A549 (cell line): Measurements from ENCODE around the gene CENPK. TPM values are rescaled to one million over a fixed set of nuclear protein-coding genes. Genes with fewer than 3 reads are reported as not detected.
"Not testable (repeated sequence)": the region's sequence is repeated elsewhere in the genome, so short reads cannot be mapped to it uniquely, and the experiment has no call there.

Experiments used
- ATAC-seq, 2 experiments: fragments of 200-7000 bp in 1 of 2; fragments of >200 bp in 1 of 2; cut with Nextera tagmentation in 1 of 2; cut with Tn5 transposase in 1 of 2; 3 replicates each; pipeline versions ENCODE4 v1.8.0 to v1.9.1; 2018 to 2020; ENCODE audit warnings: mild to moderate bottlenecking in 1 of 2, moderate library complexity in 1 of 2
- CTCF ChIA-PET: fragments of 300-600 bp; sonication (Branson Sonifier 250); formaldehyde crosslinking; extraction: SDS; loops from one replicate; lab custom pipeline; 2021; ENCODE audit warnings: antibody characterized with exemption, inconsistent platforms; lab: Yijun Ruan, JAX
- POLR2A ChIA-PET: fragments of 350-600 bp; formaldehyde crosslinking; extraction: SDS; loops from one replicate; lab custom pipeline; 2021; ENCODE audit warnings: antibody characterized with exemption, inconsistent platforms; lab: Yijun Ruan, JAX
- DNase-seq, 2 experiments: peaks; one replicate each; pipeline versions ENCODE4 v3.0.0 to v3.0.0-alpha.2; 2011 to 2016; ENCODE audit warnings: low read depth in 1 of 2, low spot score in 1 of 2
- FAIRE-seq: peaks from 2 replicates; lab custom pipeline; 2011; peaks lifted over from hg19 to GRCh38; lab: Jason Lieb, UNC
- H3K27ac ChIP-seq, 2 experiments: fragments of >200 bp; sonication (Bioruptor Twin); formaldehyde crosslinking; 3 replicates each; pipeline ENCODE4 v1.5.1; 2016 to 2017
- H3K4me1 ChIP-seq: fragments of >200 bp; sonication (Bioruptor Twin); formaldehyde crosslinking; 3 replicates; pipeline ENCODE4 v1.6.1; 2016
- H3K4me2 ChIP-seq: fragments of >200 bp; sonication (Bioruptor Twin); formaldehyde crosslinking; 3 replicates; pipeline ENCODE4 v1.6.1; 2016
- H3K4me3 ChIP-seq: fragments of >200 bp; sonication (Bioruptor Twin); formaldehyde crosslinking; 3 replicates; pipeline ENCODE4 v1.5.1; 2016
- H3K9me3 ChIP-seq: fragments of >200 bp; sonication (Bioruptor Twin); formaldehyde crosslinking; 3 replicates; pipeline ENCODE4 v1.6.1; 2016
- ESRRA ChIP-seq: fragments of 150-350 bp; IDR thresholded peaks from 2 replicates; pipeline ENCODE4 v1.6.1; 2014; ENCODE audit warnings: mild to moderate bottlenecking, low read length, borderline replicate concordance
- HEYL ChIP-seq: fragments of 250-450 bp; sonication (Bioruptor Pico); IDR thresholded peaks from 2 replicates; pipeline ENCODE4 v1.8.0; 2021; ENCODE audit warnings: mild to moderate bottlenecking, moderate library complexity
- HOXB5 ChIP-seq: fragments of 250-450 bp; sonication (Bioruptor Pico); IDR thresholded peaks from 2 replicates; pipeline ENCODE4 v1.5.0; 2020; ENCODE audit warnings: mild to moderate bottlenecking, moderate library complexity
- NR3C1 ChIP-seq: fragments of >200 bp; sonication (Bioruptor Twin); formaldehyde crosslinking; IDR thresholded peaks from 3 replicates; pipeline ENCODE4 v1.6.1; 2017
- RAD21 ChIP-seq, 2 experiments: fragments of >200 bp in 1 of 2; sonication (Bioruptor Twin) in 1 of 2; formaldehyde crosslinking in 1 of 2; IDR thresholded peaks in 1 of 2; conservative IDR thresholded peaks in 1 of 2; 2 replicates in 1 of 2; 3 replicates in 1 of 2; pipeline ENCODE4 v1.6.1; 2012 to 2018; ENCODE audit warnings: inconsistent platforms in 1 of 2
- RCOR1 ChIP-seq: fragments of 150-350 bp; IDR thresholded peaks from 2 replicates; pipeline ENCODE4 v1.6.1; 2014; ENCODE audit warnings: antibody characterized with exemption, low read length, low read depth
- ZFP36 ChIP-seq: fragments of 450-650 bp; IDR thresholded peaks from 2 replicates; pipeline ENCODE4 v1.6.1; 2014; ENCODE audit warnings: borderline replicate concordance; ENCODE audit not compliant: partially characterized antibody
- ZNF302 ChIP-seq: fragments of 250-450 bp; sonication (Bioruptor Pico); IDR thresholded peaks from 2 replicates; pipeline ENCODE4 v1.9.0; 2021; ENCODE audit warnings: inconsistent platforms, mild to moderate bottlenecking, moderate library complexity
- WGBS: methylation state at CpG from one replicate; pipeline ENCODE4 v1.1.6; 2017; ENCODE audit errors: missing lambda C conversion rate; 5-methylcytosine and 5-hydroxymethylcytosine counted together
- polyA plus RNA-seq, 4 experiments: library from polyadenylated mRNA; depleted of rRNA in 3 of 4; stranded (reverse); fragments of >200 nt; fragmentation: RNase III in 1 of 4; extraction: RNeasy Plus Mini Kit Qiagen cat#74134 plus additional on column Dnase treatment in 1 of 4; gene quantifications; 2 replicates in 3 of 4; 3 replicates in 1 of 4; pipeline ENCODE4 v1.2.3, GENCODE V29; 2011 to 2017
- TF ChIP-seq, protein P1 (sequence below): fragments of 150-350 bp; IDR thresholded peaks from 2 replicates; pipeline ENCODE4 v1.6.1; 2014; ENCODE audit warnings: low read depth, mild to moderate bottlenecking, low read length
- TF ChIP-seq, protein P2 (sequence below): fragments of >200 bp; sonication (Bioruptor Twin); formaldehyde crosslinking; IDR thresholded peaks from 2 replicates; pipeline ENCODE4 v1.6.1; 2016
- TF ChIP-seq, protein P3 (sequence below): fragments of >200 bp; sonication (Bioruptor Twin); formaldehyde crosslinking; IDR thresholded peaks from 3 replicates; pipeline ENCODE4 v1.6.1; 2016
- TF ChIP-seq, protein P4 (sequence below): fragments of 450-650 bp; IDR thresholded peaks from 2 replicates; pipeline ENCODE4 v1.6.1; 2014; ENCODE audit warnings: antibody characterized with exemption

Gene CENPK
- polyA plus RNA-seq, 2 of the 4 experiments (the other 2 are of a cell fraction), result 71.2 to 72.7 TPM

DNA sequence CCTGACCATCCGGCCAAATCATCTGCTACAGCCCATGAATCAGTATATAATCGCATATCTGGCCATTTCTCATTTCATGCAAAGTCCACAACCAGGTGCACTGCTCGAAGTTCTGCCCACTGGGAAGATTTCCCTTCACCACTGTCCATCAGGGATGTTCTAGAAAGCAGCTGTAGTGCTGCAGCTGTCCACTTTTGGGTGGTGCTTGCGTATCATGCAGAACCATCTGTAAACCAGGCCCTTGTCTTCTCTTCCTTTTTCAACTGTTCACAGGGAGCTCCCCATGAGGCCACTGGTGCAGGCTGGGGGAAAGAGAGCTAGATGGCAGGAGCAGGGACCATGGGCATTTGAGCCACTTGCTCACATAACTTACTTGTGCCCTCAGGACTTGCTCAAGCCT is 73.8 kb downstream of the CENPK start:
- TF ChIP-seq RAD21 (conservative IDR thresholded peaks at IDR 0.05 in 1 of 2, IDR thresholded peaks at IDR 0.05 in 1 of 2) (no peak), RCOR1 (no peak), HOXB5 (CRISPR knock-in tag) (no peak), ZNF302 (CRISPR knock-in tag) (no peak), NR3C1 (no peak)
- TF ChIP-seq, protein P1, sequence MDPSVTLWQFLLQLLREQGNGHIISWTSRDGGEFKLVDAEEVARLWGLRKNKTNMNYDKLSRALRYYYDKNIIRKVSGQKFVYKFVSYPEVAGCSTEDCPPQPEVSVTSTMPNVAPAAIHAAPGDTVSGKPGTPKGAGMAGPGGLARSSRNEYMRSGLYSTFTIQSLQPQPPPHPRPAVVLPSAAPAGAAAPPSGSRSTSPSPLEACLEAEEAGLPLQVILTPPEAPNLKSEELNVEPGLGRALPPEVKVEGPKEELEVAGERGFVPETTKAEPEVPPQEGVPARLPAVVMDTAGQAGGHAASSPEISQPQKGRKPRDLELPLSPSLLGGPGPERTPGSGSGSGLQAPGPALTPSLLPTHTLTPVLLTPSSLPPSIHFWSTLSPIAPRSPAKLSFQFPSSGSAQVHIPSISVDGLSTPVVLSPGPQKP, result no peak
- TF ChIP-seq, protein P2, sequence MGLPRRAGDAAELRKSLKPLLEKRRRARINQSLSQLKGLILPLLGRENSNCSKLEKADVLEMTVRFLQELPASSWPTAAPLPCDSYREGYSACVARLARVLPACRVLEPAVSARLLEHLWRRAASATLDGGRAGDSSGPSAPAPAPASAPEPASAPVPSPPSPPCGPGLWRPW, result no peak
- TF ChIP-seq, protein P3, sequence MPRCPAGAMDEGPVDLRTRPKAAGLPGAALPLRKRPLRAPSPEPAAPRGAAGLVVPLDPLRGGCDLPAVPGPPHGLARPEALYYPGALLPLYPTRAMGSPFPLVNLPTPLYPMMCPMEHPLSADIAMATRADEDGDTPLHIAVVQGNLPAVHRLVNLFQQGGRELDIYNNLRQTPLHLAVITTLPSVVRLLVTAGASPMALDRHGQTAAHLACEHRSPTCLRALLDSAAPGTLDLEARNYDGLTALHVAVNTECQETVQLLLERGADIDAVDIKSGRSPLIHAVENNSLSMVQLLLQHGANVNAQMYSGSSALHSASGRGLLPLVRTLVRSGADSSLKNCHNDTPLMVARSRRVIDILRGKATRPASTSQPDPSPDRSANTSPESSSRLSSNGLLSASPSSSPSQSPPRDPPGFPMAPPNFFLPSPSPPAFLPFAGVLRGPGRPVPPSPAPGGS, result no peak
- TF ChIP-seq, protein P4, sequence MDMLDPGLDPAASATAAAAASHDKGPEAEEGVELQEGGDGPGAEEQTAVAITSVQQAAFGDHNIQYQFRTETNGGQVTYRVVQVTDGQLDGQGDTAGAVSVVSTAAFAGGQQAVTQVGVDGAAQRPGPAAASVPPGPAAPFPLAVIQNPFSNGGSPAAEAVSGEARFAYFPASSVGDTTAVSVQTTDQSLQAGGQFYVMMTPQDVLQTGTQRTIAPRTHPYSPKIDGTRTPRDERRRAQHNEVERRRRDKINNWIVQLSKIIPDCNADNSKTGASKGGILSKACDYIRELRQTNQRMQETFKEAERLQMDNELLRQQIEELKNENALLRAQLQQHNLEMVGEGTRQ, result no peak
- ATAC-seq (no peak), DNase-seq (no peak), FAIRE-seq (no peak)
- Histone ChIP-seq H3K9me3 (no peaks in the 10 kb centered on the region), H3K4me1 (no peaks in the 10 kb centered on the region), H3K4me3 (no peak overlapping the region), H3K4me2 (no peak overlapping the region), H3K27ac (no peak overlapping the region)
- POLR2A ChIA-PET, result no interaction called here
- CTCF ChIA-PET, result no interaction called here
- WGBS, result 68% methylated on average over 4 of the region's 4 CpGs

DNA sequence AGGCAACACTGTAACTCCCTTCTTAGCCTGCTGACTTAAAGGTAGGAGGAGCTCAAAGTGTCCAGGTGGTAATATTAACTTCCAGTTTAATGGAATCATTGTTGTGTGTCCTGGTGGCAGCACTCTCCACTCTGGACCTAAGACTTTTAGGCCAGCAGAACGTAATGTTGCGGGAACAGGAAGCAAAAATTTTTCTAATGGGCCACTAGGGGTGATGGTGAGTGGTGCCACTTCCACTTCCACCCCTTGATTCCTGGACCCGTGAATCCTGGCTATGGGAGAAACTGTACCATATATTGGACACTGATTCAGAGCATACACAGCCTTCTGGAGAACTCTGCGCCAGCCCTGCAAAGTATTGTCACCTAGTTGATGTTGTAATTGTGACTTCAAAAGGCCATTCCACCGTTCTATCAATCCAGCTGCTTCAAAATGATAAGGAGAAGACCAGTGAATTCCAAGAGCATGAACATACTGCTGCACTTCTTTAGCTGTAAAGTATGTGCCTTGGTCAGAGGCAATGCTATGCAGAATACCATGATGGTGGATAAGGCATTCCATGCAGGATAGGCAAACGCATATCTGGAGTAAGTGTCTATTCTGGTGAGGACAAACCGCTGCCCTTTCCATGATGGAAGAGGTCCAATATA is 74.8 kb downstream of the CENPK start:
- whole genome bisulfite sequencing, result 64% methylated on average over 7 of the region's 7 CpGs
- H3K4me3 ChIP-seq, CTCF ChIA-PET, H3K9me3 ChIP-seq, H3K4me1 ChIP-seq, ATAC-seq, POLR2A ChIA-PET, FAIRE-seq, H3K4me2 ChIP-seq, H3K27ac ChIP-seq: not testable (repeated sequence)
- DNase-seq, result peak in 1 of 2 experiments; percentile 28

DNA sequence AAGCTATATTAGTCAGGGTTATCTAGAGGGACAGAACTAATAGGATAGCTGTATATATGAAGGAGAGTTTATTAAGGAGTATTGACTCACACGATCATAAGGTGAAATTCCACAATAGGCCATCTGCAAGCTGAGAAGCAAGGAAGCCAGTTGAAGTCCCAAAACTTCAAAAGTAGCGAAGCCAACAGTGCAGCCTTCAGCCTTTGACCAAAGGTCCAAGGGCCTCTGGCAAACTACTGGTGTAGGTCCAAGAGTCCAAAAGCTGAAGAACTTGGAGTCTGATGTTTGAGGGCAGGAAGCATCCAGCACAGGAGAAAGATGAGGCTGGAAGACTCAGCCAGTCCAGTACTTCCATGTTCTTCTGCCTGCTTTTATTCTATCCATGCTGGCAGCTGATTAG is 76.2 kb downstream of the CENPK start:
- H3K27ac ChIP-seq, FAIRE-seq, ATAC-seq, H3K9me3 ChIP-seq, POLR2A ChIA-PET, H3K4me2 ChIP-seq, H3K4me3 ChIP-seq, DNase-seq, H3K4me1 ChIP-seq: not testable (repeated sequence)
- CTCF ChIA-PET, result interaction anchor here (0.6 to 1.6 kb wide), 4 partner anchors 386 to 936 kb away, joined by 3 to 7 read pairs (median 4); no protein-coding TSS in a partner anchor
- WGBS, result 92% methylated on average over 2 of the region's 2 CpGs

DNA sequence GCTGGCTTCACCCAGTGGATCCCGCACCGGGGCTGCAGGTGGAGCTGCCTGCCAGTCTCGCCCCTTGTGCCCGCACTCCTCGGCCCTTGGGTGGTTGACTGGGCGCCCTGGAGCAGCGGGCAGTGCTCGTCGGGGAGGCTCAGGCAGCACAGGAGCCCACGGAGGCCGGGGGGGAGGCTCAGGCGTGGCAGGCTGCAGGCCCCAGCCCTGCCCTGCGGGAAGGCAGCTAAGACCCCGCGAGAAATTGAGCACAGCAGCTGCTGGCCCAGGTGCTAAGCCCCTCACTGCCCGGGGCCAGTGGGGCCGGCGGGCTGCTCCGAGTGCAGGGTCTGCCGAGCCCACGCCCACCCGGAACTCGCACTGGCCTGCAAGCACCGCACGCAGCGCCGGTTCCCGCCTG is 77.6 kb downstream of the CENPK start:
- TF ChIP-seq HEYL (no peak), ESRRA (no peak), ZFP36 (no peak)
- CTCF ChIA-PET, result interaction anchor here (0.6 to 5.1 kb wide), 6 partner anchors 9 to 675 kb away, joined by 3 to 41 read pairs (median 4); no protein-coding TSS in a partner anchor
- FAIRE-seq, result no peak
- Histone ChIP-seq H3K9me3 (no peaks in the 10 kb centered on the region), H3K27ac (no peak overlapping the region), H3K4me1 (peaks cover 15% of the 10 kb centered on the region; the same call in 2 of the 3 replicates), H3K4me3 (no peak overlapping the region), H3K4me2 (no peak overlapping the region)
- no peak for DNase-seq
- 81% methylated on average over 11 of the region's 28 CpGs for whole genome bisulfite sequencing
- ATAC-seq, result no peak
- POLR2A ChIA-PET, result no interaction called here
